HG03159 (cell line): Measurements from ENCODE around the gene COL24A1.
"Not testable (repeated sequence)": the region's sequence is repeated elsewhere in the genome, so short reads cannot be mapped to it uniquely, and the experiment has no call there.

Experiments used
- ATAC-seq: cut with Tn5 transposase; IDR thresholded peaks from one replicate; pipeline ENCODE4 v1.9.1; 2021; ENCODE audit warnings: mild to moderate bottlenecking, moderate library complexity; ENCODE audit not compliant: unreplicated experiment

Gene COL24A1

DNA sequence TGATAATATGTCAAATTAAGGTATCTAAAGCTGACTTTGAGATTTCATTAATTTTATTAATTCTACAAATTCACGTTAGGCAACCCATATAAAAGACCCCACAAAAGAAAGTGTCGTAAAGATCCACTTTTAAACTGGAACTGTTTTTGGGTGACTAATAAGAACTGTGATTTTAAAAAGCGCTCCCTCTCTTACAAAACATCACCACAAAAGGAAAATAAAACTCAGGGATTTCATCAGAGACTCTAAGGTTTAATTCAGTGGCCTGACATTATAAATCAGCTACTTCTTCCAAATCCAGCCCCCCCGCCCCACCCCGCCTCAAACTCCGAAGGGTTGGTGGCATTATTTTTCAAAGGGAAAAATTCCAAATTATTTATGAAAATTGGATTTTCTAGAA is 2.7 kb downstream of the COL24A1 start:
- ATAC-seq = no peak

DNA sequence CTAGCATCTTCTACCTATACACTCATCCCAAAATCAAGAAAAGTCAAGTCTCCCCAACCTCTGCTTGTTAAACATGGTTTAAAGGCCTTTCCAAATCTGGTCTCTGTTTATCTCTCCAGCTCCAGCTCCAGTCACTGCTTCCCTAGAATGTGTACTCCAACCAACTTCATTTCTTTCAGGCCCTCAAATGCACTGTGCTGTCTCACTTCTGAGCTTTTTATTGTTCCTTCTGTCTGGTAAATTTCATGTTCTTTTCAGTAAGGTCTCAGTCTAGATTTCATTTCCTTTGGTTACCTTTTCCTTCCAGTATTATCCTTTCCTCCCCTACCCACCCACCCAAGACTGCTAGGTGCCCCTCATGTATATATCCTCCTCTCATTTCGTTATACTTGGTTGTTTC is 3.7 kb downstream of the COL24A1 start:
- ATAC-seq = no peak

DNA sequence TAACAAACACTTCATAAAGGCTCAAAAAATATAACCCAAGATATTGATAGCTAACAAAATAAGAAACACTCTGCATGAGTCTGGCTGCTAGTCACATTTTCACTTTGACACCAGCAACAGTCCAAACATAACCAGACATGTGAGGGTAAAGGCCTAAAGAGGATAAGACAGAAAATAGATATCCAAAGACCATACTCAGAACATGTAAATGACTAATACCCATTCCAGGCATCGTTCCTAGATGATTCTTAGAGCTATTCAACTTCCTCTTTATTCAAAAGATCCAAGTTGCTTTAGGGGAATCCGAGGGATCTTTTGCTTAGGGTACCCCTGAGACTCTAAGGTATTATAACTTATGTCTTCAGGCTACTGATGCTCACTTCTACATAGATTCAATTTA is 5.1 kb downstream of the COL24A1 start:
- ATAC-seq = no peak

DNA sequence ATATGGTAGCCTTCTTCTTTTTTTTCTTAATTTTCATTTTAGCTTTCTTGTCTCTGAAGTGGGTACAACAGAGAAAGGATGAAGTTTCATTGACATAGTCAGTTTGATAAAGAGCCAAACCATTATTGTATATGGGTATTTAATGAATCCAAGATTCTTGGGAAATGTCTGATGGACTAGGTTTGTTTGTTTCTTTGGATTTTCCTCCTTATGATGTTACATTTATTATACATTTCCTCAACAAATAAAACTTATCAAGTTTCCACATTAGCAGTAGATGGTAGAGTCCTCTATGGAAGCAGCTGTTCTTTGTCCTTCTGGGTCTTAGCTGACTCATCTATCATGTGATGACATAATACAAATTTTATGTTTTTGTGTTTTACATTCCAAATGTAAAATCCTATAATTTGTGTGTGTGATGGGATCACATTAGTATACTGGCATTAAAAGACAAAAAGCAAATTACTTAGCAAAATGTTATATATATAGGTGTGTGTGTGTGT is 6.0 kb downstream of the COL24A1 start:
- ATAC-seq = no peak

DNA sequence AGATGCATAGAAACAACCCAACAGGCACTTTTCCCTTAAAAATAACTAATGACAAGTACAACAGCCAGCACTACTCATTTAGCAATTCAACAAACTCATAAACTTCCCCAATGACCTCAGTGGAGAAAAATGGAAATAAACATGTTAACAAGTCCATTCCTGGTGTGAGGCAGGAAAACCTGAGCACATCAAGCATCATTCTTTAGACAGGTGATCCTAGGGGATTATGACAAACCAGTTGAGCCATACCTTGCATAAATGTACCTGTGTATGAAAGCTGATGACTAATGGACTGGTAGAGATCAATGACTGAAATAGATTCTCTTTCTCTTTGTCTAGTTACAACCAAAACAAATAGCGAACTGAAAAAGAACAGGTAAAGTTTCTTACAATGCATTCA is 7.0 kb downstream of the COL24A1 start:
- no peak for ATAC-seq

DNA sequence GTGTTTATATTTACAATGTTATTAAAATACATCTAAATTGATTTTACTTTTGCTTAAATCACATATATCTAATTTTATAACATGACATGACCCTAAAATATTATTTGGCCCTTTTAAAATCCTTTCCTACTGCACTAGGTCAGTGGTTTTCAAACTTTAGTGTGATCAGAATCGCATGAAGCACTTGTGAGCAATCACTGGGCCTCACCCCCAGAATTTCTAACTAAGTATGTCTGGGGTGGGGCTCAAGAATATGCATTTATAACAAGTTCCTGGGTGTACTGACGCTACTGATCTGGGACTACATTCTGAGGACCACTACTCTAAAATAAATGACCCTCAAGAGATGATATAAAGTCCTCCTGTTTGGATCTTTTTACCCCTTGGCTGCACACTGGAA is 8.8 kb downstream of the COL24A1 start:
- ATAC-seq = no peak

DNA sequence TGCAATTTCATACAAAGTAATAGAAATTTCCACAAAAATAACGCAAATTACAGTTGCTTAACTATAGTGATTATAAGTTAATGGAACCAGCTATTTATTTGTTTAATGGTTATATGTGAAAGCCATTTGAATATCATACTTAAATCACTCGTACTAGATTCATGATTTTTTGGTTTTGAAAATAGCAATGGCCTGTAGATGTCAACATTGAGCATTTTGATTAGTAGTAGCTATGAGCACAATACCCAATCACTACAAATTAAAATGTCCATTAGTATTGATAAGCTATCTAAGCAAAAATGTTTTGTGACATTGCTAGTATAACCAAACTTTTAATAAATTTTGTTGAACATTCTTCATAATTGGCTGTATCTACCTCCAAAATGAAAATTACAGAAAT is 10.0 kb downstream of the COL24A1 start:
- no peak for ATAC-seq

DNA sequence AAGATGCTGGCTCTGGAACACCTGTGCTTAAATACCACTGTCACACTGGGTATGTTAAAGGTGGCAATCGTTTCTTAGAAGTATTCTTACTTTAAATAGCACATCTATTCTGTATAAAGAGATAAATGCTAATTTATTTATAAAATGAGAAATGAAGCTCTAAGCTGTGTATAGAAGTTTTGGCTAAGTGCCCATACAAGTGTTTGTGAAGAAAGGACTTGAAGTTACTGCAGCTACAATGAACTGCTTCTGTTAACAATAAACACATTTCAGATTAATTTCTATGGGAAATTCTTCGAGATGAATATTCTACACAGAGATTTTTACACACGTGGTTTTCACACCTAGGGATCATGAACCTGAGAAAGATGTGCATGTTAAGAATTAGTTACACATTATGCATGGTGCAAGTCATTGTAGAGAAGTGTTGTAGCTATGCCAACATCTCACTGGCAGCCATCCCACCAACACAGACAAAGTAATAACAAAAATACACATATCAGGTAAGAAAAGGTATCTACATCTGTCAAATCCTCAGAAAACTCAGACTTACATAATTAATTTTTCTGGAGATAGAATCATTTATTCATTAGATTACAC is 16.2 kb downstream of the COL24A1 start:
- no peak for ATAC-seq

DNA sequence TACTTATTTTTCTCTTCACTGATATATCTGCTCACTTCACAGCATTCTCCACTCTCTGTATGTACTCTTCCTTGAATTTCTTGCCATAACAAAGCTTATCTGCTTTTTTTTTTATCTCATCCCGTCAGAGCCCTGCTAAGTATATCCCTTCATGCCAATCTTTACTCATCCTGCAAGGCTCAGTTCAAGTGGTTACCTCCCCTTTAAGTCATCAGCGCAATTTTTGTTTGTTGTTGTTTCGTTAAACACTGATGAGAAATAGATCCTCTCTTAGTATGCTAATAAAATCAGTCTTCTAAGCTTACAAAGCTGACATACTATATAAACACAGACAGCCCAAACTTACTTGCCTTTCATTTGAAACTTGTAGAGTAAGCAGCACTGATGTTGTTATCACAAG is 17.8 kb downstream of the COL24A1 start:
- ATAC-seq = no peak

DNA sequence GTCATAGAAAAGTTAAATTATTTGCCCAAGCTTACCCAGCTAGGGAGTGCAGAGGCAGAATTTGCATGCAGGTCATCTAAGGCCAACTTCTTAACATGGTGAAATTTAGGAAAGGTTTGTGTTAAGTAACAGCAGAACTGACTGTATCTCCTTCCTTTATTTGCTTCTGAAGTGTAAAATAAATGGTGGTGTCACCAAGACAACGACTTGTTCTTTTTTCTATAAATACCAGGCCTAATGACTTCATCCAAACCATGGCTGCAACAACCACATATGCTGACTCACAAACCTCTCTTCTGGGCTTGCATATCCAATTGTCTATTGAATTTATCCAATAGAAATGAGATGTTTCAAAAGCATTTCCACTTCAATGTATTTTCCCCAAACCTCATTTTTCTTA is 19.1 kb downstream of the COL24A1 start:
- no peak for ATAC-seq

DNA sequence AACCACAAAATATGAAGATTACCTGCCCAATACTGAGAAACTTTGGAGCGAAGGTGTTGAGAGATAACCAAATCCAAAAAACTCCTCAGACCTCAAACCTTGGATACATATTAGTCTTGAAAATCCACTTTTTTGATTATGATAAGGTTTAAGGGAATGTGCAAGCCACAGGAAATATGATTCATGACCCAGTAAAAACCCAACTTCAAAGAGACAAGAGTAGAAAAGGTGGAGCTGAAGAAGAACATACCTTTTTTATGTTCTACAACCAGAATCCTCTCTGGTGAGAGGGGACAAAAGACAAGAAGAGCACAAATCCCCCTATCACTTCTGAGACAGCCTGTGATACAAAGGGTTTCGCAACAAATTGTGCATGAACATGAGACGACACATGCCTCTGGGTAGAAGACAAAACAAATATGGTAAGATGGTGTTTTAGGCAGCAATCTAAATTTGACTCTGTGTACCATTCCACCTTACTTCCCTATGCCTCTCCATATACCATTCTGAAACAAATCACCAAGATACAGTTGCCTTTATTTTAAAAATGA is 37.3 kb downstream of the COL24A1 start:
- ATAC-seq = no peak

DNA sequence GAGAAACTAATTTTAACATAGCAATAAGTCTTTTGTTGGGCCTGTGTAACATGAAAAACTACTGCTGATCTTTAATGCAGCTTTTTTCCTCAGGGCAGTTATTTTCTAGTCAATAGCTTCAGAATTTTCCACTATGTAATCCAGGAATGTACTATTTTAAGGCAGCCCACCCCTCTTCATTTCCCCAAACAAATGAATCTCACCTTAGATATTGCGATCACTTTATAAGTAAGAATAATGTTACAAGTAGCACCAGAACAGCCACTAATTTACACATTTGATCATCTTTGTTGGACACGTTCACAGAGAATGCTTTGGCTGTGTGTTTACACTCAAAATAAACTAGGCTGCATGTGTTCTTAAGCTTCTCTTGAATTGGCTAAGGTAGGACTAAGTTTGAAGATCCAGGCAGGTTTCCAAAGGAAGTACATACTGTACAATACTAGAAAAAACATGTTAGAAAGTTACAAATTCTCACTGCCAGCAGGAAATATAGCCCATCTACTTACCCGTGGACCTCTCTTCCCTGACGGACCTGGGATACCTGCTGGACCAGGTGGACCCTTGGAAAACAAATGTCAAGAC is 41.7 kb downstream of the COL24A1 start:
- no peak for ATAC-seq

DNA sequence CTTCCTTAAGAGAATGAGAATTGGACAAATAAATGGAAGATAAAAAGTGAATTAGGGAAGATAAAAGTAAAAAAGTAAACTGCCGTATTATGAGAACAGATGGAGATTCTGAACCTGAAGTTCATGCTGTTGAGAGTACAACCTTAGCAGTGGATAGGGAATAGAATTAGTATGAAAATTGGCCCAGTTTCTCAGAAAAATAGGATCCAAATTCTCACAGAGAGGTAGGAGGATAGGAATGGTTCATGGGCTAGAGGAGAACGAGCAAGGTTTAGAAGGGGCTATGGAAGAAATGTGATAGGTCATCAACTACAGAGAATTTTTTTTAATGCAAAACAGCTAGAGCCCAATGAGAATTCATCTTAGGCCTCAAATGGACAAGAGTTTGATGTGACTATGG is 42.3 kb downstream of the COL24A1 start:
- ATAC-seq = no peak

DNA sequence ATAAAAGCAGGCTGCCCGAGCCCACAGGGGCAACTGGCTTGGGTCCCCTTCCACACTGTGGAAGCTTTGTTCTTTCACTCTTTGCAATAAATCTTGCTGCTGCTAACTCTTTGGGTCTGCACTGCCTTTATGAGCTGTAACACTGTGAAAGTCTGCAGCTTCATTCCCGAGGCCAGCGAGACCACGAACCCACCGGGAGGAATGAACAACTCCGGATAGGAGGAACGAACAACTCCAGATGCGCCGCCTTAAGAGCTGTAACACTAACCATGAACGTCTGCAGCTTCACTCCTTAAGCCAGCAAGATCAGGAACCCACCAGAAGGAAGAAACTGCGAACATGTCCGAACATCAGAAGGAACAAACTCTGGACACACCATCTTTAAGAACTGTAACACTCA is 45.0 kb downstream of the COL24A1 start:
- not testable (repeated sequence) for ATAC-seq

DNA sequence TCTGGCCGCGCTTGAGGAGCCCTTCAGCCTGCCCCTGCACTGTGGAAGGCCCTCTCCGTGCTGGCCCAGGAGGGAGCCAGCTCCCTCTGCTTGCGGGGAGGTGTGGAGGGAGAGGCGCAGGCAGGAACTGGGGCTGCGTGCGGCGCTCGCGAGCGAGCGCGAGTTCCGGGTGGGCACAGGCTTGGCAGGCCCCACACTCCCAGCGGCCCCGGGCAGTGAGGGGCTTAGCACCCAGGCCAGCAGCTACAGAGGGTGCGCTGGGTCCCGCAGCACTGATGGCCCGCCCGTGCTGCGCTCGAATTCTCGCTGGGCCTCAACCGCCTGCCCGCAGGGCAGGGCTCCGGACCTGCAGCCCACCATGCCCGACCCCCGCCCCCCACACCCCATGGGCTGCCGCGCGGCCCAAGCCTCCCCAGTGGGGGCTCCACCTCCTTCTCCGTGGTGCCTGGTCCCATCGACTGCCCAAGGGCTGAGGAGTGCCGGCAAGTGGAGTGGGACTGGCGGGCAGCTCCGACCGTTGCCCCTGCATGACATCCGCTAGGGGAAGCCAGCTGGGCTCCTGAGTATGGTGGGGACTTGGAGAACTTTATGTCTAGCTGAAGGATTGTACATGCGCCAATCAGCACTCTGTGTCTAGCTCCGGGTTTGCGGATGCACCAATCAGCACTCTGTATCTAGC is 46.0 kb downstream of the COL24A1 start:
- no peak for ATAC-seq

DNA sequence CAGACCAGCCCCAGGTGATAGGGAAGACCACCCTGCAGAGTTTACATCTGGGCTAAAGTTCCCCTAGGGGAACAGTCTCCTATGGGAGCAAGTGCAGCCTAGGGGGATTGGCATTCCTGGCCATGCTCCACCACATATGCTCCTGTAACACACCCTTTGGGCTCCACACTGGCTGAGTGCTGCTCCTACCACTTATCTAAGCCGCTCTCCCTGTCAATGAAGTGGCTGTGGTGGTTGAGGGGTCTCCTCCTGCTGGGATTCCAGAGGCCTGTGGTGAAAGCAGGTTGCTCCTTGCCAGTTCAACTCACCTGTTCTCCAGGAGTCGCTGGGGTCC is 51.1 kb downstream of the COL24A1 start:
- ATAC-seq = no peak

DNA sequence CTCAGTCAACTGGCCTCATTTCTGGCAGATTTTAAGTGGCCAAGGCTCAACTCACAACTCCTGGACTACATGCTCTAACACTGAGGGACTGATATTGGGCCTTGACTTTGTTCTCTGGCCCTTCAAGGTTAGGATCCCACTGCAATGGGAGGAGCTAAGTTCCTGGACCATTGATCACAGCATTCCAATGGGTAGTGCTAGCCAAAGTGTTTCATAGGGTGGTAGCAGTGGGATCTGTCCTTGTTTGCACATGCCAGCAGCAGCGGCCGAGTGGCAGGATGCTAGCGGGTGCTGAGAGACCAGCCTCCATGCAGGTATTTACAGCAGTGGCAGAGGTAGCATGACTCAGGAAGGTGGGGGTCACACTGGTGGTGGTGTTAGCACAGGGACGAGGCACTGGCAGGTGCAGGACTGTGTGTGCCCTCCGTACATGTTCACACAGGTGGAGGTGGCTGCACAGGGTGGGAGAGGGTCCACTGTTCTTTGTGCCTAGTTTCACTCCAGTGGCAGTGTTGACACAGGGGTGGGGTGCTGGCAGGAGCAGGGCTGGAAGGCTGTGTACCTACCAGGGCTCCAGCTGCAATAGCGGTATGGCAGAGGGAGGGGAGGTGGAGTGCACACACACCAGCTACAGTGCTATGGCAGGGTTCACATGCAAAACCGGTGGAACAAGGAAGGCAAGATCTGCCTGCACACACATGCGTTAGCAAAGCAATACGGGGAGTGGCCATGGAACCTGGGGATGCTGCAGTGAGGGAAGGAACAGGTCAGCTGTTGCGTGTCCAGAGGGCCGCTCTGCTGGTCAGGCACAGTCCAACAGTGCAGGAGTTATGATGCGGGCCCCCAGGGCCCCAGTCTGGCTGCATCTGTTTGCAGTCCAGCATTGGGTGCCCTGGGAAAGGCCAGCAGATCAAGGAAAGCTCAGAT is 51.7 kb downstream of the COL24A1 start:
- no peak for ATAC-seq

DNA sequence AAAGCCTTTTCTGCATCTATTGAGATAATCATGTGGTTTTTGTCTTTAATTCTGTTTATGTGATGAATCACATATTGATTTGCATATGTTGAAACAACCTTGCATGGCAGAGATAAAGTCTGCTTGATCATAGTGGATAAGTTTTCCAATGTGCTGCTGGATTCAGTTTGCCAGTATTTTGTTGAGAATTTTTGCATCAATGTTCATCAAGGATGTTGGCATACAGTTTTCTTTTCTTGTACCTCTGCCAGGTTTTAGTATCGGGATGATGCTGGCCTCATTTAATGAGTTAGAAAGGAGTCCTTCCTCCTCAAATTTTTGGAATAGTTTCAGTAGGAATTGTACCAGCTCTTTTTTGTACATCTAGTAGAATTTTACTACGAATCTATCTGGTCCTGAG is 55.0 kb downstream of the COL24A1 start:
- ATAC-seq = no peak

DNA sequence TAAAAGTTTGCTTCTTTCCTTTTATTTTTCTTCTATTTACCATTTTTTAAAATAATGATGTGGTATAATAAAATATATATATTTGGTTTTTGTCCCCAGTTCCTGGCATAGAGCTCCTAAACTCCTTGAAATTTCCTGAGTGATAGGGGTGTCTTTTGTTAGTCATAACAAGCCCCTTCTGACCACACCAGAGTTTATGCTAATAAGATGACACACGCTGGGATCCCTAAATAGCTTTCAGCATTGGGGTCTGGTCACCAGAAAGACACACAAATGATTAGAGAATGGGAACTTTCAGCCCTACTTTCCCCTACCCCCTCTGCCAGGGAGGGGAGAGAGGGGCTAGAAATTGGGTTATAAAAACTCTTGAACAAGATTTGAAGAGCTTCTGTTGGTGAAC is 56.2 kb downstream of the COL24A1 start:
- no peak for ATAC-seq

DNA sequence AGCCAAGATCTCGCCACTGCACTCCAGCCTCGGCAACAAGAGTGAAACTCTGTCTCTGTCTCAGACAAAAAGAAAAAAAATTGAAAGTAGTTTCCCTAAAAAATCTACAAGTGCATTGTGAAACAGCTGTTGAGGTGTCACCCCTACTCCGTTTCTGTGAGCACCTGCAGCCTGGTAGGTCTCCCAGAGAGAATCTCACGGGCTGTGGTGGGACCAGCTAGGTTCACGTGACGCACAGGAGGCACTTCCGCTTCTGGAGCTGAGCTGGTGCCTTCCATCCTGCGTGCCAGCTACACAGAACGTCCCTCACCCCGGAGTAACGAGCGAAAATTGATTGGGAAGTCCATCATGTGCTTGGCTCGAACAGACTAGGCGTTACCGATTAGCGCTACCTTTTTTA is 66.8 kb downstream of the COL24A1 start:
- no peak for ATAC-seq

DNA sequence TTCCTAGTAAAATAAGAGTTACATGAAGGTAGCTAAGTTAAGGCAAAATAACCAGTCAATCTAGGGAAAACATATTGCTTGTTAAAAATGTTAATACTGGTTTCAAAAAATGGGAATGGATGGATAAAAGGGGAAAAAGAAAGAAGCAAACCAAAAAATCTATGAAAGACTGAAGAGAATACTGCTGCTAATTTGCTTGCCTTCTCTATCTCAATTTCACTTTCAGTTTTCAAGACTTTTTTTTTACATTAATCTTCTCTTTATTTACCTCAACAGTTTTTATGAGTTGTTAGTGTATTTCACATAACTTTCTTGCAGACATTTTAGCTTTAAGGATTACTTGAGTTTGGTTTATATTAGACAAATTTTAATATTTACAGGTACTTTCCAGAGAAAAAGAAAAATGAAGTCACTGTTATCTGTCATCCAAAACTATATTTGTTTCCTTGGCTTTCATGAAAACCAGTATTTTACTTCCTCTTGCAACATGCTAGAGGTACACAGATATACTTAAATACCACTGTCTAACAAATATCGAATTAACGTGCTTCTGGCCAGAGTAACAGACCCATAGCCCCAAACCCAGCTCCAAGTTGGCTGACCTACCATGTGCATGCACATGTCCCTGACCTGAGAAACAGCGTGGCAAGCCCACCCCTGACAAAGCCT is 70.7 kb downstream of the COL24A1 start:
- peak; percentile 43 for ATAC-seq
